ENCODE data around the gene HES7. TPM values are rescaled to one million over a fixed set of nuclear protein-coding genes. Genes with fewer than 3 reads are reported as not detected.

HES7 gene
- total RNA-seq, 1 donor from 2014 or later = 0.10 TPM

- no peak for DNase-seq
These were observed 31.5 kb upstream of the HES7 start for GRCh38 chr17:8155231-8155995.

GRCh38 chr17:8154608-8155155 is 30.8 kb upstream of the HES7 start:
- no peak for DNase-seq

GRCh38 chr17:8153957-8154607 is 30.2 kb upstream of the HES7 start:
- DNase-seq = peak; percentile 99

GRCh38 chr17:8153525-8153956 is 29.6 kb upstream of the HES7 start:
- peak; percentile 96 for DNase-seq

GRCh38 chr17:8153031-8153451 is 29.1 kb upstream of the HES7 start:
- DNase-seq = no peak

- DNase-seq = peak; percentile 82
These were observed 28.3 kb upstream of the HES7 start, which contains the start of gene PER1 for GRCh38 chr17:8152112-8152775. TSS of gene PER1 (minus strand) at chr17:8152404. CDS start at chr17:8150706, 1,698 bp downstream.

GRCh38 chr17:8151641-8152111 is 27.8 kb upstream of the HES7 start:
- DNase-seq = peak; percentile 65

- peak; percentile 93 for DNase-seq
These were observed 27.3 kb upstream of the HES7 start for GRCh38 chr17:8151120-8151640.

GRCh38 chr17:8150194-8151119 is 26.6 kb upstream of the HES7 start:
- DNase-seq = no peak

GRCh38 chr17:8149419-8150193 is 25.7 kb upstream of the HES7 start:
- DNase-seq = no peak

GRCh38 chr17:8148560-8148959 is 24.7 kb upstream of the HES7 start:
- DNase-seq = no peak

GRCh38 chr17:8147805-8148404 is 24.0 kb upstream of the HES7 start:
- no peak for DNase-seq

GRCh38 chr17:8147141-8147804 is 23.4 kb upstream of the HES7 start:
- no peak for DNase-seq

- no peak for DNase-seq
These were observed 22.7 kb upstream of the HES7 start for GRCh38 chr17:8146381-8147140.

GRCh38 chr17:8145811-8146210 is 21.9 kb upstream of the HES7 start:
- DNase-seq = no peak

- no peak for DNase-seq
These were observed 20.7 kb upstream of the HES7 start for GRCh38 chr17:8144401-8145231.

- DNase-seq = no peak
These were observed 19.9 kb upstream of the HES7 start for GRCh38 chr17:8143581-8144400.

All from skin of body (tissue), 2 donors.